ENCODE measurements around the gene SBF2. TPM values are rescaled to one million over a fixed set of nuclear protein-coding genes. Genes with fewer than 3 reads are reported as not detected.
"Not testable (repeated sequence)": the region's sequence is repeated elsewhere in the genome, so short reads cannot be mapped to it uniquely, and the experiment has no call there.

The SBF2 gene
- total RNA-seq, 1 donor from 2014 or later = 38.5 TPM

DNA sequence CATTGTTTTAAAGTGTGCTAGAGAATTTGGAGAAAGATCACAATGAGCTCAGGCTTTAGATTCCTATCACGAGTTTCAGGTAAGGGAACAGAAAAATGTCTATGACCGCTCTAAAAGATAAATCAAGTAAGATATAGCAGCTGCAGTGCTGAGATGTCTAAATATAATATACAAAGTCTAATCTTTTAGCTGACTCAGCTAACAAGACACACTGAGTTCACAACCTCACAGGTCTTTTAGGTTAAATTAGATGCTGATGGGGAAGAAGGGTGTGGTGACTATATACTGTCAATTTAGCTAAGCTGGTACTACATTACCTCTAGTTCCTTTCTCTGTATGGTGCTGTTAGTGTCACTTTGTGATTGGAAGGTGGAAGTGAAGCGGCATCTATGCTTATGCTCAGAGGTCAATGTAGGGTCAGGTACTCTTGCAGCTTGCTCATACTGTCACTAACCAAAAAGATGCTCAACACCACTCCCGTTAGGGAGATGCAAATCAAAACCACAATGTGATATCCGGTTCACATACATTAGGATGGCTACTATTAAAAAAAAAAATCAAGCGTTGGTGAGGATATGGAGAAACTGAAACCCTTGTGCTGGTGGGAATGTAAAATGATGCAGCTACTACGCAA, 346.7 kb downstream of the SBF2 start:
- TF ChIP-seq, protein P1, sequence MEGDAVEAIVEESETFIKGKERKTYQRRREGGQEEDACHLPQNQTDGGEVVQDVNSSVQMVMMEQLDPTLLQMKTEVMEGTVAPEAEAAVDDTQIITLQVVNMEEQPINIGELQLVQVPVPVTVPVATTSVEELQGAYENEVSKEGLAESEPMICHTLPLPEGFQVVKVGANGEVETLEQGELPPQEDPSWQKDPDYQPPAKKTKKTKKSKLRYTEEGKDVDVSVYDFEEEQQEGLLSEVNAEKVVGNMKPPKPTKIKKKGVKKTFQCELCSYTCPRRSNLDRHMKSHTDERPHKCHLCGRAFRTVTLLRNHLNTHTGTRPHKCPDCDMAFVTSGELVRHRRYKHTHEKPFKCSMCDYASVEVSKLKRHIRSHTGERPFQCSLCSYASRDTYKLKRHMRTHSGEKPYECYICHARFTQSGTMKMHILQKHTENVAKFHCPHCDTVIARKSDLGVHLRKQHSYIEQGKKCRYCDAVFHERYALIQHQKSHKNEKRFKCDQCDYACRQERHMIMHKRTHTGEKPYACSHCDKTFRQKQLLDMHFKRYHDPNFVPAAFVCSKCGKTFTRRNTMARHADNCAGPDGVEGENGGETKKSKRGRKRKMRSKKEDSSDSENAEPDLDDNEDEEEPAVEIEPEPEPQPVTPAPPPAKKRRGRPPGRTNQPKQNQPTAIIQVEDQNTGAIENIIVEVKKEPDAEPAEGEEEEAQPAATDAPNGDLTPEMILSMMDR (IDR thresholded peaks at IDR 0.05) = no peak
- ATAC-seq = no peak
- H3K4me1 ChIP-seq = no peaks in the 10 kb centered on the region
- no peak overlapping the region for H3K27ac ChIP-seq
- DNase-seq = no peak
- H3K27me3 ChIP-seq = no peaks in the 10 kb centered on the region
- no peaks in the 10 kb centered on the region for H3K9me3 ChIP-seq
- H3K36me3 ChIP-seq = no peaks in the 10 kb centered on the region
- intact Hi-C loops (cut with DNase I) = no loop called here
- H3K4me3 ChIP-seq = no peak overlapping the region

GRCh38 chr11:9945680-9946079, 348.3 kb downstream of the SBF2 start:
- H3K36me3 ChIP-seq; H3K4me1 ChIP-seq; DNase-seq; H3K27me3 ChIP-seq; ATAC-seq; H3K27ac ChIP-seq; intact Hi-C loops (cut with DNase I); H3K9me3 ChIP-seq; H3K4me3 ChIP-seq: not testable (repeated sequence)

DNA sequence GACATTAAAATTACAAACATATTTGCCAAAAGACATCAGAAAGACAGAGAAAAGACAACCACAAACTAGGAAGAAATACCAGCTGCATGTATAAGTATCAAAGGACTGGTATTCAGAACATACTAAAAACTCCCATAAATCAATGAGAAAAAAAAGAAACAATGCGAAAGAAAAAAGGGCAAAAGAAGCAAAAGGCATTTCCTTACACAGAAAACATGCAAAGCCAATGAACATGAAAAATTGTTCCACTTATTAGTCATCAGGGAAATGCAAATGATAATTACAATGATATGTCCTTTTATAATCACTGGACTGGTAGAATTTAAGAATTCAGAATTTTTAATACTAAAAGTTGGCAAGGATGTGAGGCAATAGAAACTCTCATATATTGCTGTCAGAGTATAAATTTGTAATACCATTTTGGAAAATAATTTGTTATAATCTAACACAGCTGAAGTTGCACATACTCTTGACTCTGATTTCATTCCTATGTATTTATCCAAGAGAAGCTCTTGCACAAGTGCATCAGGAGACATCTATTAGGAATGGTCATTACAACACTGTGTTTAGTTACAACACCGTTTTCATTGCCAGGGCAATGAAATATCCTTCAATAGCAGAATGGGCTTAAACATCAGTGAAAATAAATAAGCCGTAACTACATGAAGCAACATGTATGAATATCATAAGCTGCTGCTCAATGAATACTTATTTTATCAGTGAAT, 350.5 kb downstream of the SBF2 start:
- intact Hi-C loops (cut with DNase I) = no loop called here
- no peak overlapping the region for H3K4me3 ChIP-seq
- no peaks in the 10 kb centered on the region for H3K9me3 ChIP-seq
- TF ChIP-seq, protein P1 (IDR thresholded peaks at IDR 0.05) = no peak
- H3K27me3 ChIP-seq = no peaks in the 10 kb centered on the region
- peak overlapping the region; percentile 52 for H3K27ac ChIP-seq
- no peaks in the 10 kb centered on the region for H3K4me1 ChIP-seq
- no peak for DNase-seq
- ATAC-seq = no peak
- H3K36me3 ChIP-seq = no peaks in the 10 kb centered on the region

- Histone ChIP-seq H3K9me3 (no peaks in the 10 kb centered on the region), H3K4me1 (no peaks in the 10 kb centered on the region), H3K36me3 (no peaks in the 10 kb centered on the region), H3K27me3 (no peaks in the 10 kb centered on the region), H3K4me3 (no peak overlapping the region), H3K27ac (no peak overlapping the region)
- DNase-seq (no peak), ATAC-seq (no peak)
- TF ChIP-seq, protein P1 (IDR thresholded peaks at IDR 0.05) = no peak
- intact Hi-C loops (cut with DNase I) = no loop called here
These were observed 352.0 kb downstream of the SBF2 start for GRCh38 chr11:9941991-9942390.

- intact Hi-C loops (cut with DNase I); H3K27me3 ChIP-seq; H3K36me3 ChIP-seq; H3K9me3 ChIP-seq; H3K4me1 ChIP-seq; DNase-seq; H3K4me3 ChIP-seq; ATAC-seq; H3K27ac ChIP-seq: not testable (repeated sequence)
These were observed 354.9 kb downstream of the SBF2 start for GRCh38 chr11:9939150-9939549.

GRCh38 chr11:9936754-9937153, 357.3 kb downstream of the SBF2 start:
- ATAC-seq = no peak
- H3K4me1 ChIP-seq = no peaks in the 10 kb centered on the region
- TF ChIP-seq, protein P1 (IDR thresholded peaks at IDR 0.05) = no peak

GRCh38 chr11:9932843-9933242, 361.2 kb downstream of the SBF2 start:
- H3K27ac ChIP-seq; DNase-seq; H3K27me3 ChIP-seq; H3K4me3 ChIP-seq; intact Hi-C loops (cut with DNase I); H3K36me3 ChIP-seq; ATAC-seq; H3K9me3 ChIP-seq; H3K4me1 ChIP-seq: not testable (repeated sequence)

More at GRCh38 chr11:9936754-9937153, 357.3 kb downstream of the SBF2 start:
- Histone ChIP-seq H3K36me3 (no peaks in the 10 kb centered on the region), H3K4me3 (no peak overlapping the region), H3K9me3 (no peaks in the 10 kb centered on the region), H3K27me3 (no peaks in the 10 kb centered on the region), H3K27ac (no peak overlapping the region)
- no peak for DNase-seq
- intact Hi-C loops (cut with DNase I) = no loop called here

DNA sequence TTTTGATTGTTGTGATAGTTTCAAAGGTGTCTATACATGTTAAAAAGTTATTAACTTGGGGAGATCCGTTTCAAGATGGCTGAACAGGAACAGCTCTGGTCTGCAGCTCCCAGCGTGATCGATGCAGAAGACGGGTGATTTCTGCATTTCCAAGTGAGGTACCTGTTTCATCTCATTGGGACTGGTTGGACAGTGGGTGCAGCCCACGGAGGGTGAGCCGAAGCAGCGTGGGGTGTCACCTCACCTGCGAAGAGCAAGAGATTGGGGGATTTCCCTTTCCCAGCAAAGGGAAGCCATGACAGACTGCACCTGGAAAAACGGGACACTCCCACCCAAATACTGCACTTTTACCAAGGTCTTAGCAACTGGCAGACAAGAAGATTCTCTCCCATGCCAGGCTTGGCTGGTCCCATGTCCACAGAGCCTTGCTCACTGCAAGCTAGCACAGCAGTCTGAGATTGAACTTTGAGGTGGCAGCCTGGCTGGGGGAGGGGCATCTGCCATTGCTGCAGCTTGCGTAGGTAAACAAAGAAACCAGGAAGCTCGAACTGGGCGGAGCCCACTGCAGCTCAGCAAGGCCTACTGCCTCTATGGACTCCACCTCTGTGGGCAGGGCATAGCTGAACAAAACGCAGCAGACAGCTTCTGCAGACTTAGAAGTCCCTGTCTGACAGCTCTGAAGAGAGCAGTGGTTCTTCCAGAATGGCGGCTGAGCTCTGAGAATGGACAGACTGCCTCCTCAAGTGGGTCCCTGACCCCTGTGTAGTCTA, 363.3 kb downstream of the SBF2 start:
- H3K4me3 ChIP-seq; H3K4me1 ChIP-seq; DNase-seq; H3K27ac ChIP-seq; intact Hi-C loops (cut with DNase I); ATAC-seq; H3K36me3 ChIP-seq; H3K27me3 ChIP-seq; H3K9me3 ChIP-seq: not testable (repeated sequence)

Data from upper lobe of right lung (tissue), 1 donor.